GM18861 (cell line): ENCODE data around the gene CNTNAP4.

Source experiments
- ATAC-seq: cut with Tn5 transposase; IDR thresholded peaks from one replicate; pipeline ENCODE4 v1.9.1; 2021; ENCODE audit not compliant: unreplicated experiment

The CNTNAP4 gene

GRCh38 chr16:76389126-76389525, 111.9 kb downstream of the CNTNAP4 start:
- no peak for ATAC-seq

GRCh38 chr16:76390476-76390875, 113.3 kb downstream of the CNTNAP4 start:
- ATAC-seq = no peak

GRCh38 chr16:76396977-76397376, 119.8 kb downstream of the CNTNAP4 start:
- no peak for ATAC-seq

GRCh38 chr16:76409706-76410105, 132.5 kb downstream of the CNTNAP4 start:
- ATAC-seq = no peak

- no peak for ATAC-seq
Measured at GRCh38 chr16:76421571-76421970, 144.4 kb downstream of the CNTNAP4 start.

GRCh38 chr16:76428858-76429257, 151.7 kb downstream of the CNTNAP4 start:
- ATAC-seq = no peak

GRCh38 chr16:76441391-76441790, 164.2 kb downstream of the CNTNAP4 start:
- no peak for ATAC-seq

GRCh38 chr16:76441876-76442275, 164.7 kb downstream of the CNTNAP4 start:
- ATAC-seq = no peak

- no peak for ATAC-seq
Measured at GRCh38 chr16:76443973-76444372, 166.8 kb downstream of the CNTNAP4 start.

- ATAC-seq = no peak
Measured at GRCh38 chr16:76444832-76445231, 167.6 kb downstream of the CNTNAP4 start.

- no peak for ATAC-seq
Measured at GRCh38 chr16:76445815-76446214, 168.6 kb downstream of the CNTNAP4 start.

GRCh38 chr16:76446251-76446650, 169.1 kb downstream of the CNTNAP4 start:
- ATAC-seq = no peak

GRCh38 chr16:76450890-76451289, 173.7 kb downstream of the CNTNAP4 start:
- no peak for ATAC-seq

GRCh38 chr16:76455257-76455656, 178.1 kb downstream of the CNTNAP4 start:
- no peak for ATAC-seq

GRCh38 chr16:76456016-76456415, 178.8 kb downstream of the CNTNAP4 start:
- no peak for ATAC-seq

- ATAC-seq = no peak
Measured at GRCh38 chr16:76459111-76459510, 181.9 kb downstream of the CNTNAP4 start.

- no peak for ATAC-seq
Measured at GRCh38 chr16:76461836-76462235, 184.6 kb downstream of the CNTNAP4 start.

- ATAC-seq = no peak
Measured at GRCh38 chr16:76464955-76465620, 187.9 kb downstream of the CNTNAP4 start.

- ATAC-seq = no peak
Measured at GRCh38 chr16:76466871-76467270, 189.7 kb downstream of the CNTNAP4 start.

- no peak for ATAC-seq
Measured at GRCh38 chr16:76474048-76474447, 196.8 kb downstream of the CNTNAP4 start.

GRCh38 chr16:76478105-76478504, 200.9 kb downstream of the CNTNAP4 start:
- ATAC-seq = no peak

- ATAC-seq = no peak
Measured at GRCh38 chr16:76483307-76483909, 206.2 kb downstream of the CNTNAP4 start.

GRCh38 chr16:76484020-76484419, 206.8 kb downstream of the CNTNAP4 start:
- ATAC-seq = no peak
